IMR-90 (cell line): ENCODE data around the gene CD248. TPM values are rescaled to one million over a fixed set of nuclear protein-coding genes. Genes with fewer than 3 reads are reported as not detected.

Source experiments
- ATAC-seq: fragments of 200-7000 bp; cut with Tn5 transposase; 2 replicates; pipeline ENCODE4 v1.9.1; 2020; ENCODE audit warnings: low read depth, mild to moderate bottlenecking, moderate library complexity
- BruUV-seq: library from RNA; stranded (reverse); fragments of 400-500 nt; replicated peaks from 2 replicates; lab custom pipeline; 2021; lab: Mats Ljungman, UMichigan
- CTCF ChIA-PET: fragments of 300-600 bp; formaldehyde crosslinking; extraction: SDS; loops from one replicate; lab custom pipeline; 2021; ENCODE audit warnings: antibody characterized with exemption; lab: Yijun Ruan, JAX
- POLR2A ChIA-PET: fragments of 300-600 bp; sonication (Branson Sonifier 250); formaldehyde crosslinking; loops from one replicate; lab custom pipeline; 2022; ENCODE audit warnings: antibody characterized with exemption; ENCODE audit not compliant: unreplicated experiment; lab: Charles Lee
- DNase-seq: peaks from one replicate; pipeline ENCODE4 v3.0.0; 2013
- H2AFZ ChIP-seq: replicated peaks from 2 replicates; pipeline ENCODE3; 2013; ENCODE audit warnings: low read length, mild to moderate bottlenecking; ENCODE audit not compliant: poor library complexity
- H2AK5ac ChIP-seq: 2 replicates; pipeline ENCODE4 v1.6.1; 2013; ENCODE audit warnings: low read depth, low read length, inconsistent platforms
- H2AK9ac ChIP-seq: replicated peaks from 2 replicates; pipeline ENCODE3; 2013; ENCODE audit warnings: mild to moderate bottlenecking, low read depth, low read length, moderate library complexity; ENCODE audit not compliant: poor library complexity
- H2BK120ac ChIP-seq: 2 replicates; pipeline ENCODE4 v1.6.1; 2013; ENCODE audit warnings: low read depth, low read length, inconsistent platforms
- H2BK15ac ChIP-seq: 3 replicates; pipeline ENCODE4 v1.6.1; 2013; ENCODE audit warnings: low read depth, low read length, inconsistent platforms
- H2BK20ac ChIP-seq: 2 replicates; pipeline ENCODE4 v1.6.1; 2013; ENCODE audit warnings: low read depth, mild to moderate bottlenecking, inconsistent platforms, low read length, moderate library complexity
- H2BK5ac ChIP-seq: 2 replicates; pipeline ENCODE4 v1.6.1; 2013; ENCODE audit warnings: mild to moderate bottlenecking, low read depth, low read length, inconsistent platforms; ENCODE audit not compliant: poor library complexity, severe bottlenecking
- H3K14ac ChIP-seq: replicated peaks from 2 replicates; pipeline ENCODE4 v1.6.1; 2013; ENCODE audit warnings: low read depth, low read length, inconsistent platforms
- H3K18ac ChIP-seq: 2 replicates; pipeline ENCODE4 v1.6.1; 2013; ENCODE audit warnings: low read depth, low read length, control low read depth
- H3K23ac ChIP-seq: 2 replicates; pipeline ENCODE4 v1.6.1; 2013; ENCODE audit warnings: low read depth, low read length, inconsistent platforms
- H3K27ac ChIP-seq: 2 replicates; pipeline ENCODE4 v1.5.1; 2013; ENCODE audit warnings: mild to moderate bottlenecking, control low read depth, low read length; ENCODE audit not compliant: insufficient read depth
- H3K27me3 ChIP-seq: 2 replicates; pipeline ENCODE4 v1.6.1; 2013; ENCODE audit warnings: low read length; ENCODE audit not compliant: control insufficient read depth, insufficient read depth
- H3K36me3 ChIP-seq: 2 replicates; pipeline ENCODE4 v1.6.1; 2013; ENCODE audit warnings: low read length, mixed read lengths; ENCODE audit not compliant: control insufficient read depth, insufficient read depth
- H3K4ac ChIP-seq: 2 replicates; pipeline ENCODE4 v1.6.1; 2013; ENCODE audit warnings: low read depth, low read length, inconsistent platforms
- H3K4me1 ChIP-seq: 2 replicates; pipeline ENCODE4 v1.6.1; 2013; ENCODE audit warnings: low read length, mixed read lengths; ENCODE audit not compliant: control insufficient read depth, insufficient read depth
- H3K4me2 ChIP-seq: 2 replicates; pipeline ENCODE4 v1.6.1; 2013; ENCODE audit warnings: low read depth, mild to moderate bottlenecking, control low read depth, low read length, moderate library complexity
- H3K4me3 ChIP-seq: 2 replicates; pipeline ENCODE4 v1.5.1; 2013; ENCODE audit warnings: low read depth, mild to moderate bottlenecking, control low read depth, low read length, moderate library complexity; ENCODE audit not compliant: insufficient read depth
- H3K56ac ChIP-seq: 2 replicates; pipeline ENCODE4 v1.6.1; 2013; ENCODE audit warnings: low read length, inconsistent platforms; ENCODE audit not compliant: insufficient read depth; ENCODE audit errors: extremely low read depth
- H3K79me1 ChIP-seq, 2 experiments: 2 replicates each; pipeline ENCODE4 v1.6.1; 2013; ENCODE audit warnings: low read length in 2 of 2, inconsistent platforms in 1 of 2, low read depth in 1 of 2
- H3K9ac ChIP-seq: 2 replicates; pipeline ENCODE4 v1.6.1; 2013; ENCODE audit warnings: low read depth, low read length, control low read depth
- H3K9me1 ChIP-seq: 2 replicates; pipeline ENCODE4 v1.6.1; 2013; ENCODE audit warnings: low read length, inconsistent platforms; ENCODE audit not compliant: insufficient read depth
- H3K9me3 ChIP-seq: 2 replicates; pipeline ENCODE4 v1.6.1; 2013; ENCODE audit warnings: low read length; ENCODE audit not compliant: control insufficient read depth, insufficient read depth
- H4K20me1 ChIP-seq: 2 replicates; pipeline ENCODE4 v1.6.1; 2013; ENCODE audit warnings: low read length, inconsistent platforms; ENCODE audit not compliant: insufficient read depth
- H4K5ac ChIP-seq: 2 replicates; pipeline ENCODE4 v1.6.1; 2013; ENCODE audit warnings: mild to moderate bottlenecking, low read depth, low read length, control low read depth
- H4K8ac ChIP-seq, 2 experiments: 2 replicates each; pipeline ENCODE4 v1.6.1; 2013; ENCODE audit warnings: low read depth in 2 of 2, low read length in 2 of 2, control low read depth in 1 of 2, inconsistent platforms in 1 of 2
- H4K91ac ChIP-seq: 2 replicates; pipeline ENCODE4 v1.6.1; 2013; ENCODE audit warnings: low read depth, low read length, inconsistent platforms; ENCODE audit not compliant: insufficient read depth
- BHLHE40 ChIP-seq: fragments of 150-350 bp; IDR thresholded peaks from 2 replicates; pipeline ENCODE4 v1.6.1; 2016; ENCODE audit warnings: mild to moderate bottlenecking, low read depth, low read length
- CEBPB ChIP-seq: IDR thresholded peaks from 2 replicates; pipeline ENCODE4 v1.6.1; 2012; ENCODE audit warnings: low read depth, low read length, improper control_type of control experiment
- CHD1 ChIP-seq: IDR thresholded peaks from 2 replicates; pipeline ENCODE4 v1.6.1; 2012; ENCODE audit warnings: low read depth, low read length, improper control_type of control experiment
- MAFK ChIP-seq: IDR thresholded peaks from 2 replicates; pipeline ENCODE4 v1.6.1; 2012; ENCODE audit warnings: low read depth, low read length, improper control_type of control experiment
- MAZ ChIP-seq: IDR thresholded peaks from 2 replicates; pipeline ENCODE4 v1.6.1; 2012; ENCODE audit warnings: low read depth, mild to moderate bottlenecking, low read length, improper control_type of control experiment, moderate library complexity, borderline replicate concordance
- MXI1 ChIP-seq: IDR thresholded peaks from 2 replicates; pipeline ENCODE4 v1.6.1; 2012; ENCODE audit warnings: low read depth, mild to moderate bottlenecking, low read length, moderate library complexity, borderline replicate concordance
- NFE2L2 ChIP-seq: fragments of 150-350 bp; IDR thresholded peaks from 2 replicates; pipeline ENCODE4 v1.6.1; 2016; ENCODE audit warnings: low read depth, mild to moderate bottlenecking, low read length
- POLR2A ChIP-seq: IDR thresholded peaks from 2 replicates; pipeline ENCODE4 v1.6.1; 2012; ENCODE audit warnings: mild to moderate bottlenecking, low read depth, low read length
- RAD21 ChIP-seq: IDR thresholded peaks from 2 replicates; pipeline ENCODE4 v1.6.1; 2012; ENCODE audit warnings: low read length, improper control_type of control experiment
- RCOR1 ChIP-seq: IDR thresholded peaks from 2 replicates; pipeline ENCODE4 v1.6.1; 2012; ENCODE audit warnings: mild to moderate bottlenecking, low read length, improper control_type of control experiment; ENCODE audit not compliant: insufficient replicate concordance
- RFX5 ChIP-seq: IDR thresholded peaks from 2 replicates; pipeline ENCODE4 v1.8.0; 2012; ENCODE audit warnings: low read depth, mild to moderate bottlenecking, low read length, moderate library complexity
- SMC3 ChIP-seq: fragments of 150-350 bp; IDR thresholded peaks from 2 replicates; pipeline ENCODE4 v1.6.1; 2016; ENCODE audit warnings: low read depth, mild to moderate bottlenecking, antibody characterized with exemption, low read length, moderate library complexity
- USF2 ChIP-seq: fragments of 150-350 bp; IDR thresholded peaks from 2 replicates; pipeline ENCODE4 v1.6.1; 2017; ENCODE audit warnings: mild to moderate bottlenecking, antibody characterized with exemption, low read length, low read depth
- WGBS, 2 experiments: methylation state at CpG; one replicate each; pipeline versions ENCODE4 v1.1.5 to v1.1.7; 2013; ENCODE audit warnings: missing lambda C conversion rate in 2 of 2; ENCODE audit not compliant: insufficient read length in 1 of 2; ENCODE audit errors: extremely low coverage in 2 of 2; 5-methylcytosine and 5-hydroxymethylcytosine counted together
- dilution Hi-C: fragments of 300-500 bp; cut with HindIII; formaldehyde crosslinking; loops from one replicate; pipeline ENCODE4 v1.14.3; 2018; ENCODE audit warnings: low sequenced_read_pairs; ENCODE audit not compliant: unreplicated experiment
- in situ Hi-C: fragments of 300-500 bp; cut with MboI; formaldehyde crosslinking; loops from 3 replicates; pipeline ENCODE4 v1.14.3; 2019; ENCODE audit warnings: low sequenced_read_pairs, inconsistent platforms, mixed read lengths
- intact Hi-C: fragments of 100-400 bp; cut with micrococcal nuclease; formaldehyde crosslinking; loops from 2 replicates; pipeline ENCODE4 v1.10.0; 2022
- polyA plus RNA-seq, 3 experiments: library from polyadenylated mRNA; depleted of rRNA; stranded (reverse); fragments of >200 nt; gene quantifications; 2 replicates each; pipeline ENCODE4 v1.2.3, GENCODE V29; 2012; ENCODE audit warnings: low replicate concordance in 1 of 3
- total RNA-seq: library from RNA; depleted of rRNA; stranded (reverse); fragments of >200 nt; gene quantifications from 2 replicates; pipeline ENCODE4 v1.2.3, GENCODE V29; 2012
- TF ChIP-seq, protein P1 (sequence below): fragments of 150-350 bp; IDR thresholded peaks from 2 replicates; pipeline ENCODE4 v1.6.1; 2016; ENCODE audit warnings: low read depth, mild to moderate bottlenecking, low read length, moderate library complexity, borderline replicate concordance
- TF ChIP-seq, protein P2 (sequence below): conservative IDR thresholded peaks from 2 replicates; pipeline ENCODE4 v1.5.1; 2012; ENCODE audit warnings: mild to moderate bottlenecking, low read depth, low read length, improper control_type of control experiment

CD248 gene
- total and polyA plus RNA-seq, 2 of the 4 experiments (the other 2 are of a cell fraction) = 19.5 to 223 TPM

GRCh38 chr11:66265531-66266377 lies 51.1 kb downstream of the CD248 start:
- ATAC-seq = no peak
- no peak for TF ChIP-seq USF2
- TF ChIP-seq, protein P1, sequence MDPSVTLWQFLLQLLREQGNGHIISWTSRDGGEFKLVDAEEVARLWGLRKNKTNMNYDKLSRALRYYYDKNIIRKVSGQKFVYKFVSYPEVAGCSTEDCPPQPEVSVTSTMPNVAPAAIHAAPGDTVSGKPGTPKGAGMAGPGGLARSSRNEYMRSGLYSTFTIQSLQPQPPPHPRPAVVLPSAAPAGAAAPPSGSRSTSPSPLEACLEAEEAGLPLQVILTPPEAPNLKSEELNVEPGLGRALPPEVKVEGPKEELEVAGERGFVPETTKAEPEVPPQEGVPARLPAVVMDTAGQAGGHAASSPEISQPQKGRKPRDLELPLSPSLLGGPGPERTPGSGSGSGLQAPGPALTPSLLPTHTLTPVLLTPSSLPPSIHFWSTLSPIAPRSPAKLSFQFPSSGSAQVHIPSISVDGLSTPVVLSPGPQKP = no peak
- TF ChIP-seq CEBPB = no peak
- no peak for TF ChIP-seq MAFK
- no peak for TF ChIP-seq POLR2A
- TF ChIP-seq CHD1 = no peak
- no peak for TF ChIP-seq BHLHE40
- TF ChIP-seq RAD21 = no peak
- no peak for TF ChIP-seq SMC3
- no peak for TF ChIP-seq NFE2L2
- TF ChIP-seq RCOR1 = no peak
- no peak for TF ChIP-seq RFX5
- TF ChIP-seq, protein P2, sequence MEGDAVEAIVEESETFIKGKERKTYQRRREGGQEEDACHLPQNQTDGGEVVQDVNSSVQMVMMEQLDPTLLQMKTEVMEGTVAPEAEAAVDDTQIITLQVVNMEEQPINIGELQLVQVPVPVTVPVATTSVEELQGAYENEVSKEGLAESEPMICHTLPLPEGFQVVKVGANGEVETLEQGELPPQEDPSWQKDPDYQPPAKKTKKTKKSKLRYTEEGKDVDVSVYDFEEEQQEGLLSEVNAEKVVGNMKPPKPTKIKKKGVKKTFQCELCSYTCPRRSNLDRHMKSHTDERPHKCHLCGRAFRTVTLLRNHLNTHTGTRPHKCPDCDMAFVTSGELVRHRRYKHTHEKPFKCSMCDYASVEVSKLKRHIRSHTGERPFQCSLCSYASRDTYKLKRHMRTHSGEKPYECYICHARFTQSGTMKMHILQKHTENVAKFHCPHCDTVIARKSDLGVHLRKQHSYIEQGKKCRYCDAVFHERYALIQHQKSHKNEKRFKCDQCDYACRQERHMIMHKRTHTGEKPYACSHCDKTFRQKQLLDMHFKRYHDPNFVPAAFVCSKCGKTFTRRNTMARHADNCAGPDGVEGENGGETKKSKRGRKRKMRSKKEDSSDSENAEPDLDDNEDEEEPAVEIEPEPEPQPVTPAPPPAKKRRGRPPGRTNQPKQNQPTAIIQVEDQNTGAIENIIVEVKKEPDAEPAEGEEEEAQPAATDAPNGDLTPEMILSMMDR = no peak
- TF ChIP-seq MXI1 = no peak
- TF ChIP-seq MAZ = no peak

More at GRCh38 chr11:66265531-66266377, 51.1 kb downstream of the CD248 start:
- Histone ChIP-seq H2AFZ (no peak overlapping the region), H3K18ac (no peak overlapping the region), H3K4me3 (no peak overlapping the region), H3K4ac (no peak overlapping the region), H3K9me3 (no peaks in the 10 kb centered on the region), H2AK5ac (no peak overlapping the region), H2BK20ac (no peak overlapping the region), H3K4me1 (peaks cover 4% of the 10 kb centered on the region; the same call in 1 of the 2 replicates), H2BK120ac (no peak overlapping the region), H3K23ac (no peak overlapping the region), H2AK9ac (no peak overlapping the region), H3K79me1 (peaks cover 4 to 49% of the 10 kb centered on the region in 2 experiments; a peak in 2 of 4 replicates), H4K91ac (no peak overlapping the region), H3K9me1 (peaks cover 2% of the 10 kb centered on the region; the same call in 1 of the 2 replicates), H4K20me1 (peaks cover 23% of the 10 kb centered on the region; the same call in 1 of the 2 replicates), H4K8ac (no peak overlapping the region), H3K36me3 (peaks cover 43% of the 10 kb centered on the region), H4K5ac (no peak overlapping the region), H3K27me3 (no peaks in the 10 kb centered on the region), H3K4me2 (no peak overlapping the region), H2BK15ac (no peak overlapping the region), H3K27ac (no peak overlapping the region), H3K56ac (no peak overlapping the region), H3K9ac (no peak overlapping the region), H3K14ac (no peak overlapping the region), H2BK5ac (no peak overlapping the region)
- in situ Hi-C loops = no loop called here
- WGBS, 2 experiments = no CpG with 5 or more reads among the region's 26 CpGs
- intact Hi-C loops = no loop called here
- dilution Hi-C loops = no loop called here
- no TSS peak for BruUV-seq
- no peak for DNase-seq
- ChIA-PET POLR2A (no interaction called here), CTCF (no interaction called here)
